ENCODE measurements around the gene CDCA7L. TPM values are rescaled to one million over a fixed set of nuclear protein-coding genes. Genes with fewer than 3 reads are reported as not detected.
"Not testable (repeated sequence)": the region's sequence is repeated elsewhere in the genome, so short reads cannot be mapped to it uniquely, and the experiment has no call there.

Gene CDCA7L
- total RNA-seq, 2 donors from 2014 or later, result 19.8 to 35.8 TPM

DNA sequence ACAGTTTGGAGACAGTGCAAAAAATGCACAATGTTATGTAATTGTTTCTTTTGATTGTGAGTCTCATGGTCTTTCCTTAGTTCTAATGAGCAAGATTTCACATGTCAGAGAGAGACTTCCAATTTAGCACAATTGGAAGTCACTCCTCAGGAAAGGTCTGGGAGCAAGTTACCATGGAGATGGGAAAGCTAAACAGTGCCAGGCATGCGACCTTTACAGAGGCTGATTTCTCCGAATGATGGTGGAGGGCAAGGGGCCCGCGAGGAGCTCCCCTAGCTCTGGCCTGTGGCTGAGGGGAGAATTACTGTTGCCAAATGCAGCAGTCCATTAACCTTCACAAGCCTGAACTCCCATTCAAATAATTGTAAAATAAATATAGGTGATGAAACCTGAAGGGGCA lies 59.3 kb downstream of the CDCA7L start:
- intact Hi-C loops (cut with DNase I), result no loop called here
- no peak overlapping the region for H3K9ac ChIP-seq (ENCODE audit: low read depth in 2 of 2, low read length in 2 of 2)
- H3K27me3 ChIP-seq, result no peaks in the 10 kb centered on the region
- TF ChIP-seq, protein P1, sequence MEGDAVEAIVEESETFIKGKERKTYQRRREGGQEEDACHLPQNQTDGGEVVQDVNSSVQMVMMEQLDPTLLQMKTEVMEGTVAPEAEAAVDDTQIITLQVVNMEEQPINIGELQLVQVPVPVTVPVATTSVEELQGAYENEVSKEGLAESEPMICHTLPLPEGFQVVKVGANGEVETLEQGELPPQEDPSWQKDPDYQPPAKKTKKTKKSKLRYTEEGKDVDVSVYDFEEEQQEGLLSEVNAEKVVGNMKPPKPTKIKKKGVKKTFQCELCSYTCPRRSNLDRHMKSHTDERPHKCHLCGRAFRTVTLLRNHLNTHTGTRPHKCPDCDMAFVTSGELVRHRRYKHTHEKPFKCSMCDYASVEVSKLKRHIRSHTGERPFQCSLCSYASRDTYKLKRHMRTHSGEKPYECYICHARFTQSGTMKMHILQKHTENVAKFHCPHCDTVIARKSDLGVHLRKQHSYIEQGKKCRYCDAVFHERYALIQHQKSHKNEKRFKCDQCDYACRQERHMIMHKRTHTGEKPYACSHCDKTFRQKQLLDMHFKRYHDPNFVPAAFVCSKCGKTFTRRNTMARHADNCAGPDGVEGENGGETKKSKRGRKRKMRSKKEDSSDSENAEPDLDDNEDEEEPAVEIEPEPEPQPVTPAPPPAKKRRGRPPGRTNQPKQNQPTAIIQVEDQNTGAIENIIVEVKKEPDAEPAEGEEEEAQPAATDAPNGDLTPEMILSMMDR (IDR thresholded peaks at IDR 0.05), result no peak
- H3K4me3 ChIP-seq, result no peak overlapping the region
- H3K9me3 ChIP-seq, result no peaks in the 10 kb centered on the region
- no peak for DNase-seq
- no peaks in the 10 kb centered on the region for H3K4me1 ChIP-seq
- no peaks in the 10 kb centered on the region for H3K36me3 ChIP-seq
- H3K27ac ChIP-seq, result no peak overlapping the region

DNA sequence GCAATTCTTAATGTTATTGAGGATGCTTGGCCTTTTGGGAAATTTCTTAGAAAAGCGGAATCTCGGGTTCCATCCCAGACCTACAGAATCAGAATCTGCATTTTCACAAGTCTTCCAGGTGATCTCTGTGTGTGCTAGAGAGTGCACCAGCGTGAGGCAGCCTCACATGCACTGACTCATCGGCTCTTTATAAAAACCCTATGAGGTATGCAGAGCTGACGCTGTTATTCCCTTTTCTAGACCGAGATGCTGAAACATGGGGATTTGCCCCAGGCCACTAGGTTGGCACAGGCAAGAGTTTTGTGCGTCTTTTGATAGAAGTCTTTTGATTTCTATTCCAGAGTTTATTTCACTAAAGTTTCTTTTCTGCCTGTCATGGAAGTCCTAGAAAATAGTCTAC lies 61.2 kb downstream of the CDCA7L start:
- Histone ChIP-seq H3K9me3 (no peaks in the 10 kb centered on the region), H3K27ac (no peak overlapping the region), H3K4me1 (no peaks in the 10 kb centered on the region), H3K36me3 (no peaks in the 10 kb centered on the region), H3K4me3 (no peak overlapping the region), H3K9ac (ENCODE audit: low read depth in 2 of 2, low read length in 2 of 2) (no peak overlapping the region), H3K27me3 (no peaks in the 10 kb centered on the region)
- TF ChIP-seq, protein P1 (IDR thresholded peaks at IDR 0.05), result no peak
- intact Hi-C loops (cut with DNase I), result no loop called here
- no peak for DNase-seq

DNA sequence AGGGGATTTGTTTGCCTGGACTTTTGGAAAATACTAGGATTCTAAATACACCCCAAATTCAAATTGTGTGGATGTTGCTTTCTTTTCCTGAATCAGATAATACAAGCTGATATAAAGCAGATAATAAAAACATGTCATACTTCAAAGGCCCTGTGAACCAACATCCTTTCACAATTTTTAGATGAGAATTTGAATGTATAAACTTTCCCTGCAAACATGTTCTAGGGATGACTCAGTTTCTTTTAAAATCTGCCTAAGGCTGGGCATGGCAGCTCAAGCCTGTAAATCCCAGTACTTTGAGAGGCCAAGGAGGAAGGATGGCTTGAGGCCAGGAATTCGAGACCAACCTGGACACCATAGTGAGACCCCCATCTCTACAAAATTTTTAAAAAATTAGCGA lies 62.2 kb downstream of the CDCA7L start:
- H3K4me3 ChIP-seq; H3K9ac ChIP-seq (ENCODE audit: low read depth in 2 of 2, low read length in 2 of 2); intact Hi-C loops (cut with DNase I); H3K27ac ChIP-seq; H3K9me3 ChIP-seq; H3K27me3 ChIP-seq; DNase-seq; H3K36me3 ChIP-seq; H3K4me1 ChIP-seq: not testable (repeated sequence)

DNA sequence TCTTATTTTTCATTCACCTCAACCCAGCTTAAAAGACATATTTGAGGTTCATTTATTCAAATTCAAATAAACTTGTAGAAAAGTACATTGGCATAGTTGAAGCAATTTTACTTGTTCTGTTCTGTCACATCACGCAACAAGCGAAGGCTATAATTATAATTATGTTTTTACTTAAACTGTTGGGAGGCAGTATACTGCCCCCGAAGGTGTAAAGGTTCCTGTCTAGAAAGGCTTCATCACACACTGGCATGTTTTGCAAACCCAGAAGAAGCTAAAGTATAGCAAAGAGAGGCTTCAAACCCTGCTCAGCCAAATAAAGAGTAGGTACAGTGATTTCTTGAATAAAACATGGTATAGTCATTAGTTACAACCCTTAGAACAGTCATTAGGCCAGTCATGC lies 62.6 kb downstream of the CDCA7L start:
- TF ChIP-seq, protein P1 (IDR thresholded peaks at IDR 0.05), result no peak
- no peaks in the 10 kb centered on the region for H3K9me3 ChIP-seq
- intact Hi-C loops (cut with DNase I), result no loop called here

DNA sequence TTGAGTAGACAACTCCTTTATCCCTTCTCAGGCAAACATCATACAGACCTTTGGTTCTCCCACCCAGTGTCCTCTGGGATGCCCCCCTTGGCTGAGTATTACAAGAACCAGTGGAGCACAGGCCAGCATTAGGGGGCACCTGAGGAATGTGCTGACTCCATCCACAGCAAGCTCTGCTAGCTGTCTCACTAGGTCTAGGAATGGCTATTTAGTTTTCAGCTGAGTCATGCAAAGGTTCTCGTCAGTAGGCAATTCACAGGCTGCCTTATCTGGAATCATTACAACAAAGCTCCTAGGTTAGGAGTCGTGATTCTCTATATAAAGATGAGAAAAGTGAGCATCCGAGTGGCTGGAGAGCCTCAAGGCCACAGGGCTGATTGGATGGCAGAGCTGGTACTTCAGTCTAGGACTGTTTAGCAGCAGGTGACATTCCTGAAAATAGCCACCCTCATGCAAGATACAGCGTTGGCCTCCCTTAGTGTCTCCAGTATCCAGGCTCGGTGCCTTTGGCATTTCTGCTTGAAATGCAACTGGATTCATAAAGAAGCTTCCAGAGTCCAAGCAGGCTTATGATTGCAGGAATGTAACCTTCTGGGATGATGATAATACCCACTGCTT lies 75.8 kb downstream of the CDCA7L start:
- Histone ChIP-seq H3K9me3 (no peaks in the 10 kb centered on the region), H3K27me3 (no peaks in the 10 kb centered on the region), H3K4me1 (no peaks in the 10 kb centered on the region), H3K9ac (ENCODE audit: low read depth in 2 of 2, low read length in 2 of 2) (no peak overlapping the region), H3K27ac (no peak overlapping the region), H3K4me3 (no peak overlapping the region), H3K36me3 (no peaks in the 10 kb centered on the region)
- intact Hi-C loops (cut with DNase I), result no loop called here
- DNase-seq, result no peak
- TF ChIP-seq, protein P1 (IDR thresholded peaks at IDR 0.05), result no peak

More for the DNA sequence above, 62.6 kb downstream of the CDCA7L start:
- no peak overlapping the region for H3K4me3 ChIP-seq
- H3K27me3 ChIP-seq, result no peaks in the 10 kb centered on the region
- no peak for DNase-seq
- H3K36me3 ChIP-seq, result no peaks in the 10 kb centered on the region
- no peak overlapping the region for H3K27ac ChIP-seq
- no peak overlapping the region for H3K9ac ChIP-seq (ENCODE audit: low read depth in 2 of 2, low read length in 2 of 2)
- no peaks in the 10 kb centered on the region for H3K4me1 ChIP-seq

DNA sequence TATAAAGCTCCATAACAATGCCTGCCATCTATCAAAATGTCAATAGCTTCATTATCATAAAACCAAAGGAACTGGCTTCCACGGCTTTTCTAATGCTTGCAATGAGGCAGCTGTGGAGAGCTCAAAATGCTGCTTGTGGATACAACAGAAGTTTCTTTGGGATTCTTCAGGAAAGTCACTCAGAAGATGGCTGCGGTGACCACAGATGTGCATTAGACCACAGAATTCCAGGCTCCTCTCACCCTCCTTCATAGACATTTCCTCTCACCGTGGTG lies 77.2 kb downstream of the CDCA7L start:
- Histone ChIP-seq H3K27me3 (no peaks in the 10 kb centered on the region), H3K4me3 (no peak overlapping the region), H3K27ac (no peak overlapping the region), H3K4me1 (no peaks in the 10 kb centered on the region), H3K36me3 (no peaks in the 10 kb centered on the region), H3K9ac (ENCODE audit: low read depth in 2 of 2, low read length in 2 of 2) (no peak overlapping the region), H3K9me3 (no peaks in the 10 kb centered on the region)
- DNase-seq, result no peak
- TF ChIP-seq, protein P1 (IDR thresholded peaks at IDR 0.05), result no peak
- intact Hi-C loops (cut with DNase I), result no loop called here

Data from colonic mucosa (tissue), 4 donors.